GM12801 (cell line): ENCODE results near the gene ZNF821.

Experiments used
- CTCF ChIP-seq: IDR thresholded peaks from one replicate; pipeline ENCODE4 v1.5.1; 2011; ENCODE audit warnings: control low read depth; ENCODE audit not compliant: insufficient read length; ENCODE audit errors: extremely low read depth

Gene ZNF821

GRCh38 chr16:71899171-71899570, 15.2 kb upstream of the ZNF821 start:
- TF ChIP-seq CTCF, result no peak

- TF ChIP-seq CTCF, result no peak
These were observed 12.9 kb upstream of the ZNF821 start for GRCh38 chr16:71896764-71897368.

GRCh38 chr16:71895679-71896365, 11.8 kb upstream of the ZNF821 start:
- no peak for TF ChIP-seq CTCF

- no peak for TF ChIP-seq CTCF
These were observed 11.1 kb upstream of the ZNF821 start, which contains the start of gene IST1 for GRCh38 chr16:71894921-71895678. IST1 (plus strand) TSS chr16:71895531; CDS start chr16:71915641, 20,110 bp downstream.

- TF ChIP-seq CTCF, result no peak
These were observed 10.4 kb upstream of the ZNF821 start for GRCh38 chr16:71894229-71894920.

- no peak for TF ChIP-seq CTCF
These were observed 9.9 kb upstream of the ZNF821 start for GRCh38 chr16:71893888-71894228.

GRCh38 chr16:71889147-71889546, 5.2 kb upstream of the ZNF821 start:
- no peak for TF ChIP-seq CTCF
